Epithelial cell of prostate (primary cell): ENCODE measurements around the gene EIF2AK2.
A peak's percentile ranks its signal among the peaks of the same experiment; 100 is the strongest.

Experiments used
- DNase-seq: peaks from one replicate; pipeline ENCODE4 v3.0.0-alpha.2; 2011; ENCODE audit warnings: low read depth, low spot score
- H3K27ac ChIP-seq: fragments of 450-650 bp; 2 replicates; pipeline ENCODE4 v1.5.1; 2017; ENCODE audit warnings: mild to moderate bottlenecking

The EIF2AK2 gene

DNA sequence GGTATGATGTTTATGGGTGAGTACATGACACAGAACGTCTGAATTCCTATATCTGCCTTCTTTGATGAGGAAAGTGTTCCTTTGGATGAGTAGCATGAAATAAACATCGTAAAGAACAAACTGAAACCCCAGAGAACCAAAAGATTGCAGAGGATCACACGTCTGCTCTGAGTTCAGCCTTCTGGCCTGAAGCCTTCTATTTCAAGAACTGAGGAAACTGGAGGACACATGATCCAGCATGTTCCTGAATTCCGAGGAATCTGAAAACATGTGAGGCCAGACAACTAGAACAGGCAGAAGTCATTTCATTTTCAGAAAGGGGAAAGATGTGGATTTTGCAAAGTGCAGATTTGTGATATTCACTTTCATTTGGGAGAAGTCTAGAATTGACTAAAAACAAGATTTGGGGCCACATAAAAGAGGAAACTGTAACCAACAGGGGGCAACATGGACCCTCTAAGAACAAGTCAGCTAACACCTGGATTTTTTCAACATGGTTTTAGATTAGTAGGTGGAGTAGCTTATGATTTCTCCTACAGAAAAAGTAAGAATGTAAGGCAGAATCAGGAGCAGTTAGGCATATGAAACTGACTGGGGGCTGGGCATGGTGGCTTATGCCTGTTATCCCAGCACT is 23.3 kb upstream of the EIF2AK2 start:
- H3K27ac ChIP-seq: peak overlapping the region; percentile 21
- DNase-seq: no peak

DNA sequence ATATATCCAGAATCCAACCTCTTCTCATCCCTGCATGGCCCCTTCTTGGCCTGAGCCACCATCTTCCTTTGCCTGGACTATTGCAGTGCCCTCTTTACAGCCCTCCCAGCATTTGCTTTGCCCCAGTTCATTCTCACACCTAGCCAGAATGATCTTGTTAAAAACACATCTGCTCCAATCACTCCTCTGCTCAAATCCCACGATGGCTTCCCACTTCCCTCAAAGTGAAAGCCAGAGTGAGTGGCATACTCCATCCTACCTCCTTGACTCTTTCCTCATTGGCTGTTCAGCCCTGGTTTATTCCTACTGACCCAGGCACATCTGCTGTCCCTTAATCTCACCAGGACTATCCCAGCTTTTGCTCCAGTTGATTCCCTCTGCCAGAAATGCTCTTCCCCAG is 17.0 kb upstream of the EIF2AK2 start:
- DNase-seq: no peak
- no peak overlapping the region for H3K27ac ChIP-seq

DNA sequence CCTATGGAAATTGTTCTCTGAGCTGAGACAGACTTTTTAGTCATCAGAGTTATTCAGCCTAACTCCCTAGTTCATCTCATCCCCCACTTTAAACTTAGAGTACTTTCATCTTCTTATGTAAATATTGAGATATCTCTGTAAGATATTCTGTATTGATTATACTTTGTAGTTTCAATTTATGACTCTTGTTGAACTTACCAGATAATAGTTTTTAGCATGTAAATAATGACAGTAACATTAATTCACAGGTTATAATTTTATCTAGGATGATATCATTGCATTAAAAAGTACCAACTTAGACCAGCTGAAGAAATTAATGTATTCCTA is 14.8 kb upstream of the EIF2AK2 start:
- DNase-seq: no peak
- no peak overlapping the region for H3K27ac ChIP-seq

DNA sequence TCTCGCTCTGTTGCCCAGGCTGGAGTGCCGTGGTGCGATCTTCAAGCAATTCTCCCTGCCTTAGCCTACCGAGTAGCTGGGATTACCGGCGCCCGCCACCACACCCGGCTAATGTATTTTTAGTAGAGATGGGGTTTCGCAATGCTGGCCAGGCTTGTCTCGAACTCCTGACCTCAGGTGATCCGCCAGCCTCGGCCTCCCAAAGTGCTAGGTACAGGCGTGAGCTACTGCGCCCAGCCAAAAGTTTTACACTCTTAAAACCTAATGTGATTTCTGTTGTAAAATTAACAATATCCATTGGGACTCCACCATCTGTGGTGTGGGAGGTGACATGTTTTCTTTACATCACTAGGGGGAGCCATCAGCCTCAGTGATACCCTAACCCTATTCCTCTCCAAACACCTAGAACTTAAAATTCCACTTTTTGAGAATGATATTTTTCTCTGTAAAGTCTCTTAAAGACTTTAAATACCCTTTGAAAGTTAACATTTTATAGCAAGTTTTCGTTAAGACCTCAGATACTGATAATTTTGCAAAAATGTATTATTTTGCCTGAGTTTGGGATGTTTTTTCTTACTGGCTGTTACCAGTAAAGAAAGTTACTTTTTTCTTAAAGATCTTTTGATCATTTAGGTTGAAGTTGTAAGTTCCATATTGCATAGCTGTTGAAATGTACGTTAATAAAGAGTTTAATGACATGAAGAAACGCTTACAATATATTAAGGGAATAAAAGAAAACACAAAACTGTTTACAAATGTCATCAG is 11.6 kb upstream of the EIF2AK2 start:
- peak overlapping the region; percentile 23 for H3K27ac ChIP-seq
- no peak for DNase-seq

DNA sequence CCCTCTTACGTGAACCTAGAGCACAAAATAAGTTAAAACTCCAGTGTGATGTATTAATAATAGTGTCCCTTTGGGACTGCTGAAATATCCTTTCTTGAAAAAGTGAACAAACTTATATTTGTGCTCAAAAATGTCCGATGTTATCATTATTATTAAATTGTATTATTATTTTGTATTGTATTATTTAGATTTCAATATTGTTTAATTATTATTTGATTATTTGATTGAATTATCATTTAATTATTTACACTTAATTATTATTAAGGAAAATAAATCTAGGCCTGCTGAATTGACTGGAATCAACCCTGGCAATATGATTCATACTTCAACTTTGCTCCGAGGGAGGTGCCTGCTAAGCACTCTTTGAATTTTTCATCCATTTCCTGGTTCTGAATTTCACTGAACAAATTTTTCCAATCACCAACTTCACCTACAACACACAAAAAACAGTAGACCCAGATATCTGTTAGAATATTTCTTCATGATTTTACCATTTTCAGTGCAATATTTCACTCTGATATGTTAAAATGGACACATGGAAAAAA is 10.9 kb upstream of the EIF2AK2 start:
- H3K27ac ChIP-seq: peak overlapping the region; percentile 23
- DNase-seq: no peak

DNA sequence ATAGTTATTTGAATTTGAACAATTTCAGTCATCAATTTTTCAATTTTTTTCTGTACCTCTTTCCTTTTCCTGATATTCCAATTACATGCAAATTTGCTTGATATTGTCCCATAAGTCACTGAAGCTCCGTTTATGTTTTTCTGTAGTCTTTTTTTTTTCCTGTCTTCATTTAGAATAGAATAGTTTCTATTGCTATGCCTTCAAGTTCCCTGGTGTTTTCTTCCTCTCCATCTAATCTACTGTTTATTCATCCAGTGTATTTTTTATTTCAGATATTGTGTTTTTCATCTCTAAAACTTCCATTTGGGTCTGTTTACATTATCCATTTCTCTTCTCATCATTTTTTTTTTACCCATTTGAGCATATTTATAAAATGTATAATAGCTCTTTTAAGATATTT is 8.0 kb upstream of the EIF2AK2 start:
- no peak overlapping the region for H3K27ac ChIP-seq
- no peak for DNase-seq

DNA sequence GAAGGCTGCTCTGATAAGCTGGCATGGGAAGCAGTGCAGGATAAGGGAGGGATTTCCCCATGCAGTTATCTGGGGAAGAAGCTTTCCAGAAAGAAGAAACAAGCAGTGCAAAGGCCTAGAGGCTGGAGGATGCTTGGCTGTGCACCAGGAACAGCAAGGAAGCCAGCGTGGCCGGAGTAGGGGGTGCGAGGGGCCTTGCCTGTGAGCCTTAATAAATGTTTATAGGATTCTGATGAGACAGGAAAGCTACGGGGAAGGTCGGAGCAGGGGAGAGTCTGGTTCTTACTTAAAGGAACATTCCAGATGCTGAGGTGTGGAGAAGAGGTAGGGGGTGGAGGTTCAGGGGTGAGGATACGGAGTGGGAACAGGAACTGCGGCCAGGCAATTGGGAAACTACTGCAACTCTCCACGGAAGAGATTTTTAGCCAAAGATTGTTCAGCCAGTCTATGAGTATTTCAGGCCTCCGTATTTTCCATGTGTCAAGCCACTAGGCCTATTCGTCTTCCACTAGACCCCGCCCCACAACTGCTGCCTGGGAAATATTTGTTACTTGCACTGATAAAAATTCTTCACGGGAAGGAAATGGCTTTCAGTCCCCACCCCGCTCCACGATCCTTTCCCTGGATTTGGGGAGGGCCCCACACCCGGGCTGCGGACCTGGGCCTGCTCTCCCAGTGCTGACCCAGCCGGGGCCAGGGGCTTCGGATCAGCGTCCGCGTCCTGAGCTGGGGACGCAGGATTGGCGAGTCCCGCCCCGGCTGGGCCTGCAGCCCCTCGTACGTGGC is 516 bp downstream of the EIF2AK2 start:
- peak overlapping the region; percentile 69 for H3K27ac ChIP-seq
- DNase-seq: no peak

DNA sequence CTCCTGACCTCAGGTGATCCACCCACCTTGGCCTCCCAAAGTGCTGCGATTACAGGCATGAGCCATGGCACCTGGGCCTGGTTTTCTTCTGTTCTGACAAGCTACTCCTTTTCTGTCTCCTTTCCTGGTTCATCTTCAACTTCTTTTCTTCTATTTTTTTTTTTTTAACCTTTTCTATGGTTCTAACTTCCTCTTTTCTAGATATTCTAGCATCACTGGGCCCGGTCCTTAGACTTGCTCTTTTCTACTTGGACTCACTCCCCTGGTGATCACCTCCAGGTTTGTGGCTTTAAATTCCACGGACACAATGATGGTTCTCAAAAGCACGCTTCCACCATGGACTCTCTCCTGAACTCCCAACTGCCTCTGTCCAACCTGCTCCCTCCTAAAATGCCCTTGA is 2.0 kb downstream of the EIF2AK2 start:
- no peak for DNase-seq
- no peak overlapping the region for H3K27ac ChIP-seq

DNA sequence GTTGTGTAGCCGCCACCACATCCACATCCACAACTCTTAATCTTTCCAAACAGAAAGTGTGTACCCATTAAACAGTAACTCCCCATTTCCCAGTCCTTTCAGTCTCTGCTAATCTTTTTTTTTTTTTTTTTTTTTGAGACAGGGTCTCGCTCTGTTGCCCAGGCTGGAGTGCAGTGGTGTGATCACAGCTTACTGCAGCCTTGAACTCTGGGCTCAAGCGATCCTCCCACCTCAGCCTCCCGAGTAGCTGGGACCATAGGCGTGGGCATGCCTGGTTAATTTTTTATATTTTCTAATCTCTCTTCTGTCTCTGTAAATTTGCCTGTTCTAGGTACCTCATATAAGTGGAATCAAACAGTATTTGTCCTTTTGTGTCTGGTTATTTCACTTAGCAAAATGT is 3.6 kb downstream of the EIF2AK2 start:
- no peak for DNase-seq
- H3K27ac ChIP-seq: peak overlapping the region; percentile 39

DNA sequence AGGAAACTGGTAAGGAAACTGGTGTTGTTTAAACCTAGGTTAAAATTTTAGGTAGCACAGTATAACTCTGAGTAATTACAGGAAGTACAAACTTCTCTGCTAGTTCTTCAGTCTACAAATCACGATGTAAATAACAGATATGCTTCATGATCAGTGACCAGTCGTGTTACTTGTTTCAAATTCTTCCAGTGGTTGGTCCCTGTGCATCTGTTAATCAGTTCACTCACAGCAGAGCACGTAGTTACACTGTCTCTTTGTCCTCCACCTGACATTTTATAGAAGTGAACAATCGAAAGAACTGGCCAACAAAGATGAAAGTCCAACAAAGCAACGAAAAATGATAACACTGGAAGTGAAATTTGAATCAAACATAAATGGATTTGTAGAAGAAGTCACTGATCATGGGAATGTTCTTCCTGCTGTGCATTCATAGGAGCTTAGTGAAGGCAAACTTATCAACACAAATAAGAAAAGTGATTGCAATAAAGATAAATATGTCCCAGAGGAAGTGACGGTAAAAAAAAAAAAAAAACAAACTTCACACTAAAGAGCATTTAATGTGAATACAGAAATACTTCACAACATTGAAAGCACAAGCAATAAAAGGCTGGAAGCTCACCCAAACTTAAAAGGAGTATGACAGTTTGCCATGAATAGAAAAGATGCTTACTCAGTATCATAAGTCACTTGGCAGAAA is 7.0 kb downstream of the EIF2AK2 start:
- H3K27ac ChIP-seq: no peak overlapping the region
- DNase-seq: no peak

DNA sequence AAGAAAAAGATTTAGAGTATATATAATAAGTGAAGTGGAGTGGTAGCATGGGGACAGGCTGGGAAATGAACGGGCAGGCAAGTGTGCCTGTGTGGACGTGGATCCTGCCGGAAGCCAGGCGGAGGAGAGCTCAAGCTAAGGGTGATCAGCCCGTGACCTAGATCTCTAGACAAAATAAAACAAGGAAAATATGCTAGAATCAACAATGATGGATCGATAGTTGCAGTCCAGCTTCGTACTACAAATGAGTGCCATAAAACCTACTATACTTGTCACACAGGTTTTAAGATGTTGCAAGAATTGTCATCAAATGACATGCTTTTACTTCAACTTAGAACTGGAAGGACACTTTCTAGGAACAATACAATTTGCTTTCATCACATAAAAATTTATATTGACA is 8.5 kb downstream of the EIF2AK2 start:
- DNase-seq: no peak
- no peak overlapping the region for H3K27ac ChIP-seq

DNA sequence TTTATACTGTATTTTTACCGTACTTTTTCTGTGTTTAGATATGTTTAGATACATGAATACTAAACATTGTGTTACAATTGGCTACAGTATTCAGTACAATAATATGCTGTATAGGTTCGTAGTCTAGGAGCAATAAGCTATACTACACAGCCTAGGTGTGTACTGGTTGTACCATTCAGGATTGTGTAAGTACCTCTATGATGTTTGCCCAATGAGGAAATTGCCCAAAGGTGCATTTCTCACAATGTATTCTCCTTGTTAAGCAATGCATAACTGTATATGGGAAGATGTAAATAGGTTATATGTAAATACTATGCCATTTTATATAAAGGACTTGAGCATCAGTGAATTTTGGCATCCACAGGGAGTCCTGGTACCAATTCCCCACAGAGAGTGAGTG is 10.7 kb downstream of the EIF2AK2 start:
- no peak overlapping the region for H3K27ac ChIP-seq
- no peak for DNase-seq

DNA sequence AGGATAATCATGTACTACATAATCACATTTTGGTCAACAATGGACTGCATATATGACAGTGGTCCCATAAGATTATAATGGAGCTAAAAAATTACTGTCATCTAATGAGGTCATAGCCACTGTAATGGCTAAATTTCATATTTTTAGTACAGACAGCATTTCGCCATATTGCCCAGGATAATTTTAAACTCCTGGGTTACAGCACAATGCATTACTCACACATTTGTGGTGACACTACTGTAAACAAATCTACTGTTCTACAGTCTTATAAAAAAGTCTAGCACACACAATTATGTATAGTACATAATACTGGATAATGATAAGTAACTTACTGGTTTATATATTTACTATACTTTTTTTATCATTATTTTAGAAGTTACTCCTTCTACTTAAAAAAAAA is 12.8 kb downstream of the EIF2AK2 start:
- H3K27ac ChIP-seq: no peak overlapping the region
- no peak for DNase-seq

DNA sequence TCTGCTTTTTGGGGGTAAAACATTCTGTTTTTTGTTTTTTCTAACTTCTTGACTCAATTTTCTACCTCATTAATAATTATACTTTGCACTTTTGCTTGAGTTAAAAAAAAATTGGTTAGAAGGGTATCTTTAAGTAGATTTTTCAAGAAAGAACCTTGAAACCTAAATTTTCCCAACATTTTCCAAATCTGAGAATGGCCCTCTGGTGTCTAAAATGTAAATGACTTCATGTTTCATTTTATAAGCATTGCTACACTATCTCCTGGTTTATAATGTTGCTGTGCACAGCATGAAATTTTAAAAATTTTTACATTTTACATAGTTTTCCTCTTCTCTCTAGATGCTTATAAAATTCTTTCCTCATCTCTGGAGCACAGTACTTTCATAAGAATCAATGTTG is 14.2 kb downstream of the EIF2AK2 start:
- DNase-seq: no peak
- no peak overlapping the region for H3K27ac ChIP-seq

DNA sequence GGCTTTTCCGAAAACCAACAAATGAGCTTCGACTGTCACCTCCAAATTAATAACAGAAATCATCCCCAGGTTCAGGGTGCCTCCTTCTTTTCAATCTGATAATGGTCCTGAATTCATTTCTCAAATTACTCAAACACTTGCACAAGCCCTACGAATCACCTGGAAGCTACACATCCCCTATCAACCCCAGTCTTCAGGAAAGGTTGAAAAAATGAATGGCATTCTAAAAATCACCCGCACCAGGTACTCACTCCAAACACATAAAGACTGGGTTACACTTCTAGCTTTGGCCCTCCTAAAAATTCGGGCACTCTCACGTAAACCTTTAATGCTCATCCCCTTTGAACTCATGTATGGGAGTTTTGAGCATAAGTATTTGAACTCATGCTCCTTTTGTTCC is 23.9 kb downstream of the EIF2AK2 start:
- no peak overlapping the region for H3K27ac ChIP-seq
- DNase-seq: no peak

DNA sequence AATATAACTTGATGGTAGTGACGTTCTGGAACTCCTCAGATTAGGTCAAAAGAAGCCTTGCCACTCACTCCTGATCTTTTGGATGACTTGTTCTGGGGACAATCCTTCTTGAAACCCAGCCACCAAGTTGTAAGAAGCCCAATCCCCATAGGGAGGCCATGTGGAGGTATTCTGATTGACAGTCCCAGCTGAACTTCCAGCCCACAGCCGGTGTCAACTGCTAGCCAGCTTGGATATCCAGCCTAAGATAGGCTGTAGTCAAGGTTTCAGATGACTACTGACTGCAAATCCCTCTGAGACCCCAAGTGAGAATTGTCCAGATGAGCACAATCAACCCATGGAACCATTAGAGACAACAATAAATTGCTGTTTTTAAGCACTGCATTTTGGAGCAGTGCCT is 31.4 kb downstream of the EIF2AK2 start:
- no peak overlapping the region for H3K27ac ChIP-seq

DNA sequence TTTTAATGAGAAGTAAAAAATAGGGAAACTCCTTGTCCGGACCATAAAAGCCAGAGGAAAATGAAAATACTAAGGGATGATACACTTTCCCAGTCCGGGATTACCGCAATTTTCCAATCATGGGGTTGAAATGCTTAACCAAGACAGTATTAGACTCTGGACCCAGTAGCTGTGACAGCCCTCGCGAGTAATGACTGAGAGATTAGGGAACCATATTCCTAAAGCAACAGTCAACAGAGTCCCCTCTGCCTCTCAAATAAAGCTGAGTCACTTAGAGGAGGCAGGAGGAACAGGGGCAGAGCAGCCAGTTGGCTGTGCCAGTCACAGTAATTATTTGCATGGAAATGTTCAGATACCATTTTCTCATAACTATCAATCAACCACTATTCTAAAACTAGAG is 37.6 kb downstream of the EIF2AK2 start:
- no peak for DNase-seq
- no peak overlapping the region for H3K27ac ChIP-seq

More for the DNA sequence above, 31.4 kb downstream of the EIF2AK2 start:
- DNase-seq: no peak

DNA sequence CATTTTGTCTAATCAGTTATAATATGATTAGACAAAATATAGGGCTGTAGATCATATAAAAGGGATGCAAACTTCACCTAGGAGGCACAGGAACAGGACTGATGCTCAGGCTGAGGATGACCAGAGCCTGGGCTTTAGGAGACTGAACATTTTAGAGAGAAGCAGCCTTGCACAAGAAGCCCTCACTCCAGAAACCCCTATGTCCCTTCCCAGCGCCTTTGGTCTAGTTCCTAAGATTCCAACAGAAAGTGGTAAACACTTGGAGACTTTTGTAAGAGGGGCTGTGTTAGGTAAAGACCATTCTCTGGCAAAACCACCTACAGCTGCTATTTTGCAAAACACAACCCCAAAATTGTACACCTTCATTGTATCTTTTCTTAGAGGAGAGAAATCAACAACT is 39.2 kb downstream of the EIF2AK2 start:
- H3K27ac ChIP-seq: no peak overlapping the region
- no peak for DNase-seq

DNA sequence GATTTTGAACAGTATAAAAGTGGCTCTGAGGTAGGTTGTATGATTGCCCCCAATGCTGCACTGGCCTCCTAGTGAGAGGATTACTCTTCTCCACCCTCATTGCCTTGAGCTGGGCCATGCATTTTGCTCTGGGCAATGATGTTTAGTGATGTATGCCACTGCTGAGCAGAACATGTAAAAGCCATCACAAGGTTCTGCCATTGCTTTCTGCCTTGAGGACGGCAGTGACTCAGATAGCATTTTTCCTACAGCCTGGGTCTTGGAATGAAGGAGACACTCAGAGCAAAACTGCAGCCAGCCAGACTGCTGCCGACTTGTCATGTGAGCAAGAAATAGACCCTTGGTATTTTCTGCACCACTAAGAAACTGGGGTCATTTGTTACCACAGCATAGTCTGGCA is 44.8 kb downstream of the EIF2AK2 start:
- no peak overlapping the region for H3K27ac ChIP-seq
- no peak for DNase-seq

DNA sequence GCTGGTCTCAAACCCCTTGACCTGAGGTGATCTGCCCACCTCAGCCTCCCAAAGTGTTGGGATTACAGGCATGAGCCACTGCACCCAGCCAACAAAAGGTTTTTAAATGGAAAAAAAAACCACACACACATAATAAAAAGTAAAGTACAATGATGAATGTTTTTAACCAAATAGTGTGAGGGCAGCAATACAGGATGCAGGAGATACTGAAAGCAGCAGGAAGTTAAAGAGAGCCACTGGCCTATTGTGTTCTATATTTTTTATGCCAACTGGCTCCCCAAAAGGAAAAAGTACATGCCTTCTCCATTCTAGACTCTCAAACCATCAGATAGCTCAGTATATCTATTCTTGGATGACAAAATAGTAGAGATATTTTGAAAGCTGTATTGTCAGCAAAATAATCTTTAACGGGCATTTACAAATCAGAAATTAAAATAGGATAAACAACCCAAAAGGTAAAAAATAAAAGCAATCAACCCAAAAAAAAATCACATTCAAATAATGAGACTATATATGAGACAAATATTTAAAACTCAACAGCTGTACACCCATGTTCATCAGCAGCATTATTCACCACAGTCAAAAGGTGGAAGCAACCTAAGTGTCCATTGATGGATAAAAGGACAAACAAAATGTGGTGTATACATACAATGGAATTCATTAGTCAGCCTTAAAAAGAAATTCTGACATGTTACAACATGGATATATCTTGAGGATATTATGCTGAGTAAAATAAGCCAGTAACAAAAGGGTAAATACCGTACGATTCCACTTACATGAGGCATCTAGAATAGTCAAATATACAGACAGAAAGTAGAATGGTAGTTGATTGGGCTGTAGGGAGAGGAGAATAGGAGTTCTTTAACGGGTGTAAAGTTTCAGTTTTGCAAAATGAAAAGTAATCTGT is 46.2 kb downstream of the EIF2AK2 start:
- H3K27ac ChIP-seq: peak overlapping the region; percentile 44
- peak; percentile 78 for DNase-seq
